K562 (cell line): ENCODE results near the gene SHBG.

Experiments used
- FOS ChIP-seq: IDR thresholded peaks from 3 replicates; pipeline ENCODE4 v1.6.1; 2011; ENCODE audit not compliant: insufficient read length; ENCODE audit errors: extremely low read depth
- HNRNPLL ChIP-seq: fragments of 200-400 bp; formaldehyde crosslinking; IDR thresholded peaks from 2 replicates; pipeline ENCODE4 v1.6.1; 2017; ENCODE audit warnings: low read length, low read depth, mild to moderate bottlenecking; ENCODE audit not compliant: poor library complexity, severe bottlenecking
- NR1H2 ChIP-seq: sonication (generic); formaldehyde crosslinking; IDR thresholded peaks from 2 replicates; pipeline ENCODE4 v1.4.0; 2020; ENCODE audit warnings: mild to moderate bottlenecking, missing genetic modification reagents
- RFX7 ChIP-seq: fragments of 250-450 bp; sonication (Bioruptor Pico); IDR thresholded peaks from 2 replicates; pipeline ENCODE4 v1.5.1; 2021; ENCODE audit warnings: mild to moderate bottlenecking
- ZFP36 ChIP-seq: fragments of 150-350 bp; IDR thresholded peaks from 2 replicates; pipeline ENCODE4 v1.6.1; 2018; ENCODE audit warnings: low read length, low read depth; ENCODE audit not compliant: partially characterized antibody
- ZNF232 ChIP-seq: sonication (generic); formaldehyde crosslinking; IDR thresholded peaks from 2 replicates; pipeline ENCODE4 v1.8.0; 2022; ENCODE audit warnings: mild to moderate bottlenecking, missing genetic modification reagents
- ZNF274 ChIP-seq: IDR thresholded peaks from 2 replicates; pipeline ENCODE4 v1.6.1; 2011; ENCODE audit warnings: low read depth, mild to moderate bottlenecking, low read length, moderate library complexity, borderline replicate concordance
- TF ChIP-seq, protein P1 (sequence below): sonication (generic); formaldehyde crosslinking; IDR thresholded peaks from 2 replicates; pipeline ENCODE4 v1.9.0; 2022; ENCODE audit warnings: mild to moderate bottlenecking, missing genetic modification reagents
- TF ChIP-seq, protein P2 (sequence below): fragments of 450-650 bp; formaldehyde crosslinking; IDR thresholded peaks from 2 replicates; pipeline ENCODE4 v1.4.0; 2020; ENCODE audit warnings: mild to moderate bottlenecking, moderate library complexity
- TF ChIP-seq, protein P3 (sequence below): sonication (generic); formaldehyde crosslinking; IDR thresholded peaks from 2 replicates; pipeline ENCODE4 v1.8.1; 2022; ENCODE audit warnings: missing genetic modification reagents
- TF ChIP-seq, protein P4 (sequence below), 3 experiments: IDR thresholded peaks in 2 of 3; conservative IDR thresholded peaks in 1 of 3; 2 replicates each; pipeline ENCODE4 v1.5.1; 2011 to 2012; ENCODE audit warnings: low read length in 3 of 3, mild to moderate bottlenecking in 3 of 3, control low read depth in 2 of 3, improper control_type of control experiment in 1 of 3, inconsistent platforms in 1 of 3, low read depth in 1 of 3, mixed read lengths in 1 of 3, moderate library complexity in 1 of 3; ENCODE audit not compliant: insufficient read depth in 2 of 3

DNA sequence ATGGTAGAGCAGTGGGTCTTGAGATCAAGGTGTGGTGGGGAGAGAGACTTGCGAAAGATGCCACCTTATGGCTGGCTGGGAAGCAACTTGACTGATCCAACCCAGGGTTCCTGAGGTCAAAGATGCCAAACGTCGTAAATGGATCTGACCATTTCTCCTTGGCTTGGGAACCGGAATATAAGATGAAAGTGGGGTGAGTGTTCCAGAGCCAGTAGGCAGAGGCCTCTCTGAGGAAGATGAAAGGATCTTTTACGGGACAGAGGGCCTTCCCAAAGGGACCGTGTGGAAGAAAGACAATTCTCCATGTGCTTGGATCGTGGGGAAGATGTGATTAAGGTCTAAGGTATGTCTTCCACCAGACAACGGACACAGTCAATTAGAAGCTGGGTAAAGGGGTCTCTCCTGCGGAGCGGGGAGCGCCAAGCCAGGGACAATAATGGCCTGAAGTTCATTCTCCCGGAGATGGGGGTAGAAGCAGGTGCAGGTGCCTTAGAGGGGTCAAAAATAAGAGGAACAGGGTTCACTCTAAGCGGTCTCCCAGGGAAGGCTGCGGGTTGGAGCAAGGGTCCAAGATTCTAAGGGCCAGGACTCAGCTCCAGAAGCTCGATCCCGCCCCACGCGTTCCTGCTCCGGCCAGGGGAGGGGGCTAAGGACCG lies 16.0 kb upstream of the SHBG start:
- TF ChIP-seq, protein P1, sequence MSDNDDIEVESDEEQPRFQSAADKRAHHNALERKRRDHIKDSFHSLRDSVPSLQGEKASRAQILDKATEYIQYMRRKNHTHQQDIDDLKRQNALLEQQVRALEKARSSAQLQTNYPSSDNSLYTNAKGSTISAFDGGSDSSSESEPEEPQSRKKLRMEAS (CRISPR knock-in tag), result no peak
- TF ChIP-seq FOS (no peak), ZNF274 (no peak), ZFP36 (no peak), ZNF232 (CRISPR knock-in tag) (no peak), RFX7 (no peak), NR1H2 (CRISPR knock-in tag) (no peak), HNRNPLL (no peak)
- TF ChIP-seq, protein P2, sequence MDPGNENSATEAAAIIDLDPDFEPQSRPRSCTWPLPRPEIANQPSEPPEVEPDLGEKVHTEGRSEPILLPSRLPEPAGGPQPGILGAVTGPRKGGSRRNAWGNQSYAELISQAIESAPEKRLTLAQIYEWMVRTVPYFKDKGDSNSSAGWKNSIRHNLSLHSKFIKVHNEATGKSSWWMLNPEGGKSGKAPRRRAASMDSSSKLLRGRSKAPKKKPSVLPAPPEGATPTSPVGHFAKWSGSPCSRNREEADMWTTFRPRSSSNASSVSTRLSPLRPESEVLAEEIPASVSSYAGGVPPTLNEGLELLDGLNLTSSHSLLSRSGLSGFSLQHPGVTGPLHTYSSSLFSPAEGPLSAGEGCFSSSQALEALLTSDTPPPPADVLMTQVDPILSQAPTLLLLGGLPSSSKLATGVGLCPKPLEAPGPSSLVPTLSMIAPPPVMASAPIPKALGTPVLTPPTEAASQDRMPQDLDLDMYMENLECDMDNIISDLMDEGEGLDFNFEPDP (CRISPR knock-in tag), result no peak
- TF ChIP-seq, protein P3, sequence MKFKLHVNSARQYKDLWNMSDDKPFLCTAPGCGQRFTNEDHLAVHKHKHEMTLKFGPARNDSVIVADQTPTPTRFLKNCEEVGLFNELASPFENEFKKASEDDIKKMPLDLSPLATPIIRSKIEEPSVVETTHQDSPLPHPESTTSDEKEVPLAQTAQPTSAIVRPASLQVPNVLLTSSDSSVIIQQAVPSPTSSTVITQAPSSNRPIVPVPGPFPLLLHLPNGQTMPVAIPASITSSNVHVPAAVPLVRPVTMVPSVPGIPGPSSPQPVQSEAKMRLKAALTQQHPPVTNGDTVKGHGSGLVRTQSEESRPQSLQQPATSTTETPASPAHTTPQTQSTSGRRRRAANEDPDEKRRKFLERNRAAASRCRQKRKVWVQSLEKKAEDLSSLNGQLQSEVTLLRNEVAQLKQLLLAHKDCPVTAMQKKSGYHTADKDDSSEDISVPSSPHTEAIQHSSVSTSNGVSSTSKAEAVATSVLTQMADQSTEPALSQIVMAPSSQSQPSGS (CRISPR knock-in tag), result no peak
- TF ChIP-seq, protein P4, sequence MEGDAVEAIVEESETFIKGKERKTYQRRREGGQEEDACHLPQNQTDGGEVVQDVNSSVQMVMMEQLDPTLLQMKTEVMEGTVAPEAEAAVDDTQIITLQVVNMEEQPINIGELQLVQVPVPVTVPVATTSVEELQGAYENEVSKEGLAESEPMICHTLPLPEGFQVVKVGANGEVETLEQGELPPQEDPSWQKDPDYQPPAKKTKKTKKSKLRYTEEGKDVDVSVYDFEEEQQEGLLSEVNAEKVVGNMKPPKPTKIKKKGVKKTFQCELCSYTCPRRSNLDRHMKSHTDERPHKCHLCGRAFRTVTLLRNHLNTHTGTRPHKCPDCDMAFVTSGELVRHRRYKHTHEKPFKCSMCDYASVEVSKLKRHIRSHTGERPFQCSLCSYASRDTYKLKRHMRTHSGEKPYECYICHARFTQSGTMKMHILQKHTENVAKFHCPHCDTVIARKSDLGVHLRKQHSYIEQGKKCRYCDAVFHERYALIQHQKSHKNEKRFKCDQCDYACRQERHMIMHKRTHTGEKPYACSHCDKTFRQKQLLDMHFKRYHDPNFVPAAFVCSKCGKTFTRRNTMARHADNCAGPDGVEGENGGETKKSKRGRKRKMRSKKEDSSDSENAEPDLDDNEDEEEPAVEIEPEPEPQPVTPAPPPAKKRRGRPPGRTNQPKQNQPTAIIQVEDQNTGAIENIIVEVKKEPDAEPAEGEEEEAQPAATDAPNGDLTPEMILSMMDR (IDR thresholded peaks at IDR 0.05 in 2 of 3, conservative IDR thresholded peaks at IDR 0.05 in 1 of 3; ENCODE audit: insufficient read depth in 2 of 3, low read depth in 1 of 3, low read length in 3 of 3), result no peak
